HepG2 (cell line): ENCODE measurements around the gene CLDN24. TPM values are rescaled to one million over a fixed set of nuclear protein-coding genes. Genes with fewer than 3 reads are reported as not detected.

Source experiments
- FLYWCH1 ChIP-seq: sonication (generic); formaldehyde crosslinking; IDR thresholded peaks from 2 replicates; pipeline ENCODE4 v1.8.1; 2023; ENCODE audit warnings: mild to moderate bottlenecking, missing genetic modification reagents
- MTA3 ChIP-seq: sonication (generic); formaldehyde crosslinking; IDR thresholded peaks from 2 replicates; pipeline ENCODE4 v1.4.0; 2020; ENCODE audit warnings: missing genetic modification reagents
- ZFP36L2 ChIP-seq: sonication (generic); formaldehyde crosslinking; IDR thresholded peaks from 2 replicates; pipeline ENCODE4 v1.4.0; 2020; ENCODE audit warnings: missing genetic modification reagents
- ZNF232 ChIP-seq: sonication (generic); formaldehyde crosslinking; IDR thresholded peaks from 2 replicates; pipeline ENCODE4 v1.4.0; 2020; ENCODE audit warnings: missing genetic modification reagents, borderline replicate concordance
- ZNF501 ChIP-seq: sonication (generic); formaldehyde crosslinking; IDR thresholded peaks from 2 replicates; pipeline ENCODE4 v1.5.1; 2020; ENCODE audit warnings: mild to moderate bottlenecking, moderate library complexity, missing genetic modification reagents
- ZNF572 ChIP-seq: sonication (generic); formaldehyde crosslinking; IDR thresholded peaks from 2 replicates; pipeline ENCODE4 v1.5.1; 2020; ENCODE audit warnings: mild to moderate bottlenecking, missing genetic modification reagents
- ZNF792 ChIP-seq: IDR thresholded peaks from 2 replicates; pipeline ENCODE4 v1.6.1; 2016
- ZNF883 ChIP-seq: sonication (generic); formaldehyde crosslinking; IDR thresholded peaks from 2 replicates; pipeline ENCODE4 v1.5.1; 2020; ENCODE audit warnings: mild to moderate bottlenecking, missing genetic modification reagents; ENCODE audit errors: not compliant biosample characterization
- polyA plus RNA-seq, 8 experiments: library from polyadenylated mRNA; depleted of rRNA in 3 of 8; stranded (reverse) in 7 of 8; unstranded in 1 of 8; fragments of >200 nt; fragmentation: Illumina TruSeq in 4 of 8; extraction: Trizol in 4 of 8; gene quantifications; 2 replicates each; pipeline versions ENCODE4 v1.2.1 to v1.2.3, GENCODE V29; 2011 to 2016; ENCODE audit warnings: low read depth in 4 of 8, missing spikeins in 1 of 8, mixed read lengths in 1 of 8; ENCODE audit not compliant: insufficient read depth in 1 of 8
- total RNA-seq, 5 experiments: library from RNA; depleted of rRNA; stranded (reverse); fragments of >200 nt; fragmentation: Illumina TruSeq; extraction: Trizol; gene quantifications; 2 replicates each; pipeline ENCODE4 v1.2.3, GENCODE V29; 2016; ENCODE audit warnings: low read depth in 1 of 5
- TF ChIP-seq, protein P1 (sequence below): sonication (generic); formaldehyde crosslinking; IDR thresholded peaks from 2 replicates; pipeline ENCODE4 v1.4.0; 2020; ENCODE audit warnings: mild to moderate bottlenecking, missing genetic modification reagents
- TF ChIP-seq, protein P2 (sequence below): sonication (generic); formaldehyde crosslinking; conservative IDR thresholded peaks from 2 replicates; pipeline ENCODE4 v1.4.0; 2020; ENCODE audit warnings: missing genetic modification reagents
- TF ChIP-seq, protein P3 (sequence below): sonication (generic); formaldehyde crosslinking; IDR thresholded peaks from 2 replicates; pipeline ENCODE4 v1.4.0; 2020; ENCODE audit warnings: mild to moderate bottlenecking, missing genetic modification reagents

Gene CLDN24
- total and polyA plus RNA-seq, 2 of the 13 experiments (the other 11 are each of a cell fraction or from before 2014, with no cell fraction given) = not detected

DNA sequence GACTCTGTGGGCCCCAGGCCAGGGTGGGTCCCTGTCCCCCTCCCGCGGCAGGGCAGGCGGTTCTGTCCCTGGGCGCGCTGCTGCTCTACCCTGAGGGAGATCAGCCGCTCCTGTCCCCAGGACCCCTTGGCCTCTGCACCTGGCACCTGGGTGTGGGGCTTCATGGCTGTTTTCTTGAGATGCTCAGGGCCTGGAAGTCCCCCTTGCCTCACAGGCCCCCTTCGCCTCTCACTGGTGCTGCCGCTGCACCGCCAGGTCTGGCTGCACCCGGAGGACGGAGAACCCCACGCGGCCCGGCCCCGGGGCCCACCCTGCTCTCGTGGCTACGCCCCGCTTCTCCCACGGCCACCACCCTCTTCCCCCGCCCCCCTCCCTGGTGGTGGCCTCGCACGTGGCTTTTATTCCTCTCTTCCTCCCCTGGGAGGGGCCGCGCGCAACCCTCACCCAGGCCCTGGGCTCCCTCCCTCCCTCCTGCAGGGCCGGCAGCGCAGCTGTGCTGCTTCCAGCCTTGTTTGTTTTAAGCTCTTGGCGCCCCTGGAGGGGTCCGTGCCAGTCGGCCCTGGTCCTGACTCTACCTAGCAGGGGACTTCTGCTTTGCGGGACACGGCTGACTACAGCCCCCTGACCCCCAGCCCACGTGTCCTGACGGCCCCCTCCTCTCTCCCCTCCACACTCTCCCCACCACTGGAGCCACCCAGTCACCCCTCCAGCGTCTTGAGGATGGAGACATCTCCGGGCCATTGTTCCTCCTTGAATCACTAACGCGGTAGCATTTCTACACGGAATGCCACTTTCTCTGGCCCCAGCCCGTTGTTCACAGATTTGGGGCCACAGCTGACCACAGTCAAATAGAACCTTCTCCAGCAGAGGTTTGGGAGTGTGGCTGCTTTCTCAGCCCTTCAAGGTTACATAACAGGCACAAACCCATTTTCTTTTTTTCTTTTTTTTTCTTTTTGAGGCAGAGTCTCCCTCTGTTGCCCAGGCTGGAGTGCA lies 20.6 kb upstream of the CLDN24 start (continued):
- TF ChIP-seq, protein P1, sequence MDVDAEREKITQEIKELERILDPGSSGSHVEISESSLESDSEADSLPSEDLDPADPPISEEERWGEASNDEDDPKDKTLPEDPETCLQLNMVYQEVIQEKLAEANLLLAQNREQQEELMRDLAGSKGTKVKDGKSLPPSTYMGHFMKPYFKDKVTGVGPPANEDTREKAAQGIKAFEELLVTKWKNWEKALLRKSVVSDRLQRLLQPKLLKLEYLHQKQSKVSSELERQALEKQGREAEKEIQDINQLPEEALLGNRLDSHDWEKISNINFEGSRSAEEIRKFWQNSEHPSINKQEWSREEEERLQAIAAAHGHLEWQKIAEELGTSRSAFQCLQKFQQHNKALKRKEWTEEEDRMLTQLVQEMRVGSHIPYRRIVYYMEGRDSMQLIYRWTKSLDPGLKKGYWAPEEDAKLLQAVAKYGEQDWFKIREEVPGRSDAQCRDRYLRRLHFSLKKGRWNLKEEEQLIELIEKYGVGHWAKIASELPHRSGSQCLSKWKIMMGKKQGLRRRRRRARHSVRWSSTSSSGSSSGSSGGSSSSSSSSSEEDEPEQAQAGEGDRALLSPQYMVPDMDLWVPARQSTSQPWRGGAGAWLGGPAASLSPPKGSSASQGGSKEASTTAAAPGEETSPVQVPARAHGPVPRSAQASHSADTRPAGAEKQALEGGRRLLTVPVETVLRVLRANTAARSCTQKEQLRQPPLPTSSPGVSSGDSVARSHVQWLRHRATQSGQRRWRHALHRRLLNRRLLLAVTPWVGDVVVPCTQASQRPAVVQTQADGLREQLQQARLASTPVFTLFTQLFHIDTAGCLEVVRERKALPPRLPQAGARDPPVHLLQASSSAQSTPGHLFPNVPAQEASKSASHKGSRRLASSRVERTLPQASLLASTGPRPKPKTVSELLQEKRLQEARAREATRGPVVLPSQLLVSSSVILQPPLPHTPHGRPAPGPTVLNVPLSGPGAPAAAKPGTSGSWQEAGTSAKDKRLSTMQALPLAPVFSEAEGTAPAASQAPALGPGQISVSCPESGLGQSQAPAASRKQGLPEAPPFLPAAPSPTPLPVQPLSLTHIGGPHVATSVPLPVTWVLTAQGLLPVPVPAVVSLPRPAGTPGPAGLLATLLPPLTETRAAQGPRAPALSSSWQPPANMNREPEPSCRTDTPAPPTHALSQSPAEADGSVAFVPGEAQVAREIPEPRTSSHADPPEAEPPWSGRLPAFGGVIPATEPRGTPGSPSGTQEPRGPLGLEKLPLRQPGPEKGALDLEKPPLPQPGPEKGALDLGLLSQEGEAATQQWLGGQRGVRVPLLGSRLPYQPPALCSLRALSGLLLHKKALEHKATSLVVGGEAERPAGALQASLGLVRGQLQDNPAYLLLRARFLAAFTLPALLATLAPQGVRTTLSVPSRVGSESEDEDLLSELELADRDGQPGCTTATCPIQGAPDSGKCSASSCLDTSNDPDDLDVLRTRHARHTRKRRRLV (CRISPR knock-in tag) = no peak
- TF ChIP-seq MTA3 (CRISPR knock-in tag) (no peak), ZNF501 (no peak), ZNF792 (CRISPR knock-in tag) (no peak), ZFP36L2 (CRISPR knock-in tag) (no peak), ZNF883 (CRISPR knock-in tag) (no peak), FLYWCH1 (CRISPR knock-in tag) (no peak), ZNF572 (CRISPR knock-in tag) (no peak), ZNF232 (no peak)
- TF ChIP-seq, protein P2, sequence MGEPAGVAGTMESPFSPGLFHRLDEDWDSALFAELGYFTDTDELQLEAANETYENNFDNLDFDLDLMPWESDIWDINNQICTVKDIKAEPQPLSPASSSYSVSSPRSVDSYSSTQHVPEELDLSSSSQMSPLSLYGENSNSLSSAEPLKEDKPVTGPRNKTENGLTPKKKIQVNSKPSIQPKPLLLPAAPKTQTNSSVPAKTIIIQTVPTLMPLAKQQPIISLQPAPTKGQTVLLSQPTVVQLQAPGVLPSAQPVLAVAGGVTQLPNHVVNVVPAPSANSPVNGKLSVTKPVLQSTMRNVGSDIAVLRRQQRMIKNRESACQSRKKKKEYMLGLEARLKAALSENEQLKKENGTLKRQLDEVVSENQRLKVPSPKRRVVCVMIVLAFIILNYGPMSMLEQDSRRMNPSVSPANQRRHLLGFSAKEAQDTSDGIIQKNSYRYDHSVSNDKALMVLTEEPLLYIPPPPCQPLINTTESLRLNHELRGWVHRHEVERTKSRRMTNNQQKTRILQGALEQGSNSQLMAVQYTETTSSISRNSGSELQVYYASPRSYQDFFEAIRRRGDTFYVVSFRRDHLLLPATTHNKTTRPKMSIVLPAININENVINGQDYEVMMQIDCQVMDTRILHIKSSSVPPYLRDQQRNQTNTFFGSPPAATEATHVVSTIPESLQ (CRISPR knock-in tag) = no peak
- TF ChIP-seq, protein P3, sequence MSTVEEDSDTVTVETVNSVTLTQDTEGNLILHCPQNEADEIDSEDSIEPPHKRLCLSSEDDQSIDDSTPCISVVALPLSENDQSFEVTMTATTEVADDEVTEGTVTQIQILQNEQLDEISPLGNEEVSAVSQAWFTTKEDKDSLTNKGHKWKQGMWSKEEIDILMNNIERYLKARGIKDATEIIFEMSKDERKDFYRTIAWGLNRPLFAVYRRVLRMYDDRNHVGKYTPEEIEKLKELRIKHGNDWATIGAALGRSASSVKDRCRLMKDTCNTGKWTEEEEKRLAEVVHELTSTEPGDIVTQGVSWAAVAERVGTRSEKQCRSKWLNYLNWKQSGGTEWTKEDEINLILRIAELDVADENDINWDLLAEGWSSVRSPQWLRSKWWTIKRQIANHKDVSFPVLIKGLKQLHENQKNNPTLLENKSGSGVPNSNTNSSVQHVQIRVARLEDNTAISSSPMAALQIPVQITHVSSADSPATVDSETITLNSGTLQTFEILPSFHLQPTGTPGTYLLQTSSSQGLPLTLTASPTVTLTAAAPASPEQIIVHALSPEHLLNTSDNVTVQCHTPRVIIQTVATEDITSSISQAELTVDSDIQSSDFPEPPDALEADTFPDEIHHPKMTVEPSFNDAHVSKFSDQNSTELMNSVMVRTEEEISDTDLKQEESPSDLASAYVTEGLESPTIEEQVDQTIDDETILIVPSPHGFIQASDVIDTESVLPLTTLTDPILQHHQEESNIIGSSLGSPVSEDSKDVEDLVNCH (CRISPR knock-in tag) = no peak
